GM19035 (cell line): ENCODE results near the gene EIF1AD.
A peak's percentile ranks its signal among the peaks of the same experiment; 100 is the strongest.

Source experiments
- ATAC-seq: cut with Tn5 transposase; IDR thresholded peaks from one replicate; pipeline ENCODE4 v1.9.1; 2021; ENCODE audit not compliant: unreplicated experiment

Gene EIF1AD

GRCh38 chr11:66006134-66006890, 4.4 kb upstream of the EIF1AD start:
- ATAC-seq: no peak

- no peak for ATAC-seq
These were observed 2.2 kb upstream of the EIF1AD start for GRCh38 chr11:66004186-66004585.

- ATAC-seq: no peak
These were observed 1.3 kb upstream of the EIF1AD start for GRCh38 chr11:66003291-66003690.

GRCh38 chr11:66002648-66003225, 780 bp upstream of the EIF1AD start:
- peak; percentile 52 for ATAC-seq

- no peak for ATAC-seq
These were observed 4.7 kb downstream of the EIF1AD start for GRCh38 chr11:65997286-65997685.

- ATAC-seq: no peak
These were observed 9.9 kb downstream of the EIF1AD start for GRCh38 chr11:65992056-65992455.

- ATAC-seq: peak; percentile 93
These were observed 13.0 kb downstream of the EIF1AD start for GRCh38 chr11:65988791-65989592.

GRCh38 chr11:65987336-65987735, 14.6 kb downstream of the EIF1AD start:
- ATAC-seq: no peak

- ATAC-seq: no peak
These were observed 18.4 kb downstream of the EIF1AD start for GRCh38 chr11:65983589-65983987.

- no peak for ATAC-seq
These were observed 19.0 kb downstream of the EIF1AD start for GRCh38 chr11:65982824-65983588.

GRCh38 chr11:65981972-65982823, 19.8 kb downstream of the EIF1AD start:
- ATAC-seq: no peak

GRCh38 chr11:65981101-65981740, 20.7 kb downstream of the EIF1AD start:
- no peak for ATAC-seq

- no peak for ATAC-seq
These were observed 22.6 kb downstream of the EIF1AD start for GRCh38 chr11:65979261-65979759.

- ATAC-seq: no peak
These were observed 23.3 kb downstream of the EIF1AD start for GRCh38 chr11:65978391-65979238.

- no peak for ATAC-seq
These were observed 24.2 kb downstream of the EIF1AD start for GRCh38 chr11:65977621-65978390.

GRCh38 chr11:65976216-65977176, 25.5 kb downstream of the EIF1AD start:
- ATAC-seq: no peak

GRCh38 chr11:65975771-65976170, 26.2 kb downstream of the EIF1AD start:
- ATAC-seq: no peak
